CD4-positive, alpha-beta memory T cell (primary cell): ENCODE measurements around the gene ACVR1. TPM values are rescaled to one million over a fixed set of nuclear protein-coding genes. Genes with fewer than 3 reads are reported as not detected.

Experiments
- CTCF ChIA-PET: fragments of 350-600 bp; sonication (Branson Sonifier 250); formaldehyde crosslinking; loops from one replicate; lab custom pipeline; 2021; ENCODE audit warnings: inconsistent platforms; ENCODE audit not compliant: partially characterized antibody; lab: Charles Lee
- POLR2A ChIA-PET: fragments of 350-600 bp; sonication (Branson Sonifier 250); formaldehyde crosslinking; loops from one replicate; lab custom pipeline; 2021; ENCODE audit not compliant: partially characterized antibody; lab: Charles Lee
- DNase-seq, 5 donors: peaks; one replicate each; pipeline versions ENCODE4 v3.0.0 to v3.0.0-alpha.2; 2020 to 2022; ENCODE audit warnings: mixed read lengths in 1 of 5
- H3K27ac ChIP-seq: one replicate; pipeline ENCODE4 v1.7.0; 2013; ENCODE audit warnings: low read depth, low read length
- H3K27me3 ChIP-seq: 2 replicates; pipeline ENCODE4 v1.7.0; 2013; ENCODE audit warnings: mild to moderate bottlenecking, low read length, moderate library complexity; ENCODE audit not compliant: insufficient read depth
- H3K36me3 ChIP-seq: 2 replicates; pipeline ENCODE4 v1.7.0; 2013; ENCODE audit warnings: mild to moderate bottlenecking, low read length, moderate library complexity; ENCODE audit not compliant: insufficient read depth
- H3K4me1 ChIP-seq: 2 replicates; pipeline ENCODE4 v1.7.0; 2013; ENCODE audit warnings: mild to moderate bottlenecking, low read length, moderate library complexity; ENCODE audit not compliant: insufficient read depth
- H3K4me3 ChIP-seq, 2 donors: one replicate each; pipeline ENCODE4 v1.7.0; 2013; ENCODE audit warnings: low read length in 2 of 2, mild to moderate bottlenecking in 1 of 2
- H3K9me3 ChIP-seq, 2 donors: one replicate each; pipeline ENCODE4 v1.7.0; 2013; ENCODE audit warnings: low read length in 2 of 2, control low read depth in 1 of 2; ENCODE audit not compliant: control insufficient read depth in 1 of 2
- H3K27ac Mint-ChIP-seq, 7 donors: one replicate each; pipeline ENCODE4 v1.8.0; 2020 to 2021; ENCODE audit warnings: mixed read lengths in 7 of 7, mild to moderate bottlenecking in 6 of 7, inconsistent platforms in 3 of 7, moderate library complexity in 3 of 7
- H3K27me3 Mint-ChIP-seq, 2 donors: one replicate each; pipeline ENCODE4 v1.8.0; 2020 to 2021; ENCODE audit warnings: mixed read lengths in 2 of 2
- H3K36me3 Mint-ChIP-seq, 2 donors: one replicate each; pipeline ENCODE4 v1.8.0; 2020 to 2021; ENCODE audit warnings: mixed read lengths in 2 of 2, inconsistent platforms in 1 of 2, mild to moderate bottlenecking in 1 of 2
- H3K4me1 Mint-ChIP-seq, 4 donors: one replicate each; pipeline ENCODE4 v1.8.0; 2020 to 2021; ENCODE audit warnings: mixed read lengths in 4 of 4, mild to moderate bottlenecking in 1 of 4
- H3K4me3 Mint-ChIP-seq, 8 donors: one replicate each; pipeline ENCODE4 v1.8.0; 2020 to 2021; ENCODE audit warnings: mixed read lengths in 8 of 8, mild to moderate bottlenecking in 7 of 8, moderate library complexity in 6 of 8, inconsistent platforms in 3 of 8
- H3K9me3 Mint-ChIP-seq, 8 donors: one replicate each; pipeline ENCODE4 v1.8.0; 2020 to 2021; ENCODE audit warnings: mixed read lengths in 8 of 8, mild to moderate bottlenecking in 5 of 8, inconsistent platforms in 3 of 8, moderate library complexity in 1 of 8
- intact Hi-C: fragments of 100-400 bp; cut with micrococcal nuclease; formaldehyde crosslinking; loops from one replicate; pipeline ENCODE4 v1.15.1; 2023
- polyA plus RNA-seq, 2 donors: library from polyadenylated mRNA; unstranded; fragments of 300-500 nt; fragmentation: Illumina TruSeq; gene quantifications; one replicate each; pipeline ENCODE4 v1.2.3, GENCODE V29; 2021
- total RNA-seq, 2 experiments: library from RNA; stranded (reverse); gene quantifications; one replicate each; pipeline ENCODE4 v1.2.3, GENCODE V29; 2021

ACVR1 gene
- total and polyA plus RNA-seq, 4 experiments from 2014 or later, result 16.1 to 31.9 (median 25.1) TPM

DNA sequence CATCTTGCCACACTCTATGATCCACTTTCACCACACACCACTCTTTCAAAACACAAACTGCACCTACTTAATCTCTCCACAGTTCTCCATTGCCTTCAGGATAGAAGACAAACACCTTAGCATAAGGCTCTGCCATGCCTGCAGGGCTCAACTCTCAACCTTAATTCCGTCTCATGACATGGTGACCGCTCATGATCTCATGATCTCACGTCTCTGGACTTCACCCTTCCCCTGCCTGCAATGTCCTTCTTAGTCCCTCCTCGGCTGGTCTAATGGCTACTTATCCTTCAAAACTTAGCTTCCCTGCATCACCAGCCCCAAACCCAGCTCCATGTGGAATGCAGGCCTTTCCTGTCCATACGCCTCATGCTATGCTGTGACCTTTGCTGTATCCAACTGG is 85.3 kb downstream of the ACVR1 start:
- Histone ChIP-seq H3K27me3 (no peaks in the 10 kb centered on the region), H3K4me1 (peaks cover 16% of the 10 kb centered on the region), H3K27ac (no peak overlapping the region), H3K9me3 (no peaks in the 10 kb centered on the region), H3K4me3 (no peak overlapping the region), H3K36me3 (peaks cover 5% of the 10 kb centered on the region)
- Mint-ChIP-seq H3K36me3 (peaks cover 4 to 23% of the 10 kb centered on the region in 2 donors), H3K9me3 (no peaks in the 10 kb centered on the region), H3K27ac (no peak overlapping the region), H3K27me3 (no peaks in the 10 kb centered on the region), H3K4me3 (no peak overlapping the region), H3K4me1 (peaks cover 14 to 27% (median 24%) of the 10 kb centered on the region in 4 donors)
- intact Hi-C loops, result no loop called here
- ChIA-PET POLR2A (no interaction called here), CTCF (interaction anchor here (0.7 kb wide), 1 partner anchor 220 kb away, joined by 3 read pairs; no protein-coding TSS in a partner anchor)
- DNase-seq, result no peak

GRCh38 chr2:157789933-157790511 is 86.1 kb downstream of the ACVR1 start:
- peak overlapping the region in 1 of 8 donors; percentile 6 for H3K4me3 Mint-ChIP-seq
- peaks cover 19% of the 10 kb centered on the region for H3K4me1 ChIP-seq

DNA sequence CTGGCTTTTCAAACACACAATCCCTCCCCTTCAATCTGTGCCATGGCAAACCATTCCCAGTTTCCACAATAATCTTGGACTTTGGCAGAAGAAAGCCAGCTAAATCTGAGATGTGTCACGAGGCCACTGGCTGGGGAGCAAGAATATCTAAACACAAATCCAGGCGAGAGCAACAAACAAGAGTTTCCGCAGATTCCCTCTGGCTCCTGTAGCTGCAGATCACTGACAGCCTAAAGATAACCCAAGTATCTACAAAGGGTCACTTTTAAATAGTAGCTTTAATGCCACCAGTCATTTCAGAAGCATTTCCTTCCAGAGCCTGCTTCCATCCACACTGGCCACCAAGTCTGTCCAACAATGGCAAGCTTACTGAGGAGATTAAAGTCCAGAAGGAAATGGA is 86.9 kb downstream of the ACVR1 start:
- Histone ChIP-seq H3K4me1 (peaks cover 27% of the 10 kb centered on the region), H3K4me3 (no peak overlapping the region), H3K27ac (no peak overlapping the region), H3K27me3 (no peaks in the 10 kb centered on the region), H3K36me3 (peaks cover 5% of the 10 kb centered on the region), H3K9me3 (no peaks in the 10 kb centered on the region)
- Mint-ChIP-seq H3K36me3 (peaks cover 4 to 23% of the 10 kb centered on the region in 2 donors), H3K9me3 (no peaks in the 10 kb centered on the region), H3K4me3 (no peak overlapping the region), H3K4me1 (peaks cover 22 to 40% (median 37%) of the 10 kb centered on the region in 4 donors), H3K27ac (peak overlapping the region in 1 of 7 donors; percentile 19), H3K27me3 (no peaks in the 10 kb centered on the region)
- DNase-seq, result no peak
- POLR2A ChIA-PET, result no interaction called here
- CTCF ChIA-PET, result interaction anchor here (1.0 kb wide), 1 partner anchor 88 kb away, joined by 4 read pairs; no protein-coding TSS in a partner anchor
- intact Hi-C loops, result no loop called here

More at GRCh38 chr2:157789933-157790511, 86.1 kb downstream of the ACVR1 start:
- no peaks in the 10 kb centered on the region for H3K9me3 ChIP-seq
- Mint-ChIP-seq H3K27me3 (no peaks in the 10 kb centered on the region), H3K27ac (peak overlapping the region in 3 of 7 donors; percentile 23 to 82 (median 64)), H3K4me1 (peaks cover 15 to 33% (median 30%) of the 10 kb centered on the region in 4 donors), H3K36me3 (peaks cover 4 to 24% of the 10 kb centered on the region in 2 donors), H3K9me3 (no peaks in the 10 kb centered on the region)
- ChIA-PET CTCF (no interaction called here), POLR2A (no interaction called here)
- no peak overlapping the region for H3K27ac ChIP-seq
- no peak for DNase-seq
- no peaks in the 10 kb centered on the region for H3K27me3 ChIP-seq
- H3K4me3 ChIP-seq, result no peak overlapping the region
- peaks cover 5% of the 10 kb centered on the region for H3K36me3 ChIP-seq
- intact Hi-C loops, result no loop called here

DNA sequence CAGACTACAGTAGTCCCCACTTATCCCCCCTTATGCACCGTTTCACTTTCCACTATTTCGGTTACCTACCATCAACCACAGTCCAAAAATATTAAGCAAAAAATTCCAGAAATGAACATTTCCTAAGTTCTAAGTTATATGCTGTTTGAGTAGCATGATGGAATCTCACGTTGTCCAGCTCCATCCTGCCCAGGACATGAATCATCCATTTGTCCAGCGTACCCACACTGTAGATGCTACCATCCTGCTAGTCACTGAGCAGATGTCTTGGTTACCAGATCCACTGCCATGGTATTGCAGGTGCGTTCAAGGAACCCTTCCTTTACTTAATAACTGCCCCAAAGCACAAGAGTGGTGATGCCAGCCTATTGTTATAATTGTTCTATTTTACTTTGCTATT is 87.9 kb downstream of the ACVR1 start:
- Mint-ChIP-seq H3K27ac (peak overlapping the region in 2 of 7 donors; percentile 10 to 54), H3K36me3 (peaks cover 4 to 12% of the 10 kb centered on the region in 2 donors), H3K9me3 (no peaks in the 10 kb centered on the region), H3K4me3 (no peak overlapping the region), H3K4me1 (peaks cover 27 to 51% (median 38%) of the 10 kb centered on the region in 4 donors), H3K27me3 (no peaks in the 10 kb centered on the region)
- Histone ChIP-seq H3K36me3 (peaks cover 5% of the 10 kb centered on the region), H3K4me1 (peaks cover 33% of the 10 kb centered on the region), H3K9me3 (no peaks in the 10 kb centered on the region), H3K4me3 (no peak overlapping the region), H3K27me3 (no peaks in the 10 kb centered on the region), H3K27ac (no peak overlapping the region)
- POLR2A ChIA-PET, result no interaction called here
- intact Hi-C loops, result no loop called here
- CTCF ChIA-PET, result interaction anchor here (0.9 kb wide), 1 partner anchor 104 kb away, joined by 3 read pairs; no protein-coding TSS in a partner anchor
- no peak for DNase-seq

GRCh38 chr2:157787364-157787938 is 88.7 kb downstream of the ACVR1 start:
- POLR2A ChIA-PET, result no interaction called here
- Histone ChIP-seq H3K27ac (no peak overlapping the region), H3K36me3 (no peaks in the 10 kb centered on the region), H3K27me3 (no peaks in the 10 kb centered on the region), H3K4me3 (no peak overlapping the region), H3K4me1 (peaks cover 38% of the 10 kb centered on the region), H3K9me3 (no peaks in the 10 kb centered on the region)
- Mint-ChIP-seq H3K4me1 (peaks cover 29 to 58% (median 39%) of the 10 kb centered on the region in 4 donors), H3K27ac (peak overlapping the region in 3 of 7 donors; percentile 10 to 48 (median 25)), H3K4me3 (no peak overlapping the region), H3K36me3 (peaks cover 4 to 7% of the 10 kb centered on the region in 2 donors), H3K27me3 (no peaks in the 10 kb centered on the region), H3K9me3 (peaks cover 0 to under 1% (median 0%) of the 10 kb centered on the region in 8 donors)
- DNase-seq, result no peak
- intact Hi-C loops, result no loop called here
- CTCF ChIA-PET, result interaction anchor here (0.9 to 1.4 kb wide), 3 partner anchors 15 to 485 kb away, joined by 3 to 4 read pairs (median 4); no protein-coding TSS in a partner anchor

- H3K36me3 Mint-ChIP-seq, result peaks cover 4 to 11% of the 10 kb centered on the region in 2 donors
- H3K4me3 Mint-ChIP-seq, result no peak overlapping the region
- peaks cover 0 to 2% (median 0%) of the 10 kb centered on the region in 8 donors for H3K9me3 Mint-ChIP-seq
- H3K27me3 Mint-ChIP-seq, result no peaks in the 10 kb centered on the region
- Histone ChIP-seq H3K4me3 (no peak overlapping the region), H3K27ac (no peak overlapping the region), H3K9me3 (no peaks in the 10 kb centered on the region), H3K36me3 (no peaks in the 10 kb centered on the region), H3K4me1 (peaks cover 38% of the 10 kb centered on the region), H3K27me3 (no peaks in the 10 kb centered on the region)
- no peak for DNase-seq
- CTCF ChIA-PET, result interaction anchor here (0.9 to 1.4 kb wide), 3 partner anchors 14 to 484 kb away, joined by 3 to 4 read pairs (median 4); no protein-coding TSS in a partner anchor
- H3K27ac Mint-ChIP-seq, result peak overlapping the region in 3 of 7 donors; percentile 6 to 48 (median 20)
- POLR2A ChIA-PET, result no interaction called here
- intact Hi-C loops, result no loop called here
- H3K4me1 Mint-ChIP-seq, result peaks cover 35 to 65% (median 46%) of the 10 kb centered on the region in 4 donors
Observed at GRCh38 chr2:157786663-157787363, 89.3 kb downstream of the ACVR1 start.
